ENCODE results near the gene PTBP1. TPM values are rescaled to one million over a fixed set of nuclear protein-coding genes. Genes with fewer than 3 reads are reported as not detected.

Gene PTBP1
- total RNA-seq, 2 experiments from 2014 or later, result 464 to 465 TPM

GRCh38 chr19:757811-758668 lies 39.2 kb upstream of the PTBP1 start:
- H3K27ac Mint-ChIP-seq, result no peak overlapping the region
- DNase-seq, result no peak
- CTCF ChIA-PET, result no interaction called here
- H3K4me3 Mint-ChIP-seq, result no peak overlapping the region
- intact Hi-C loops (cut with micrococcal nuclease), result no loop called here
- no peaks in the 10 kb centered on the region for H3K27me3 Mint-ChIP-seq
- peaks cover 2% of the 10 kb centered on the region for H3K36me3 Mint-ChIP-seq
- peaks cover 9% of the 10 kb centered on the region for H3K9me3 Mint-ChIP-seq
- H3K4me1 Mint-ChIP-seq (ENCODE audit: low read depth), result no peaks in the 10 kb centered on the region
- POLR2A ChIA-PET, result no interaction called here

DNA sequence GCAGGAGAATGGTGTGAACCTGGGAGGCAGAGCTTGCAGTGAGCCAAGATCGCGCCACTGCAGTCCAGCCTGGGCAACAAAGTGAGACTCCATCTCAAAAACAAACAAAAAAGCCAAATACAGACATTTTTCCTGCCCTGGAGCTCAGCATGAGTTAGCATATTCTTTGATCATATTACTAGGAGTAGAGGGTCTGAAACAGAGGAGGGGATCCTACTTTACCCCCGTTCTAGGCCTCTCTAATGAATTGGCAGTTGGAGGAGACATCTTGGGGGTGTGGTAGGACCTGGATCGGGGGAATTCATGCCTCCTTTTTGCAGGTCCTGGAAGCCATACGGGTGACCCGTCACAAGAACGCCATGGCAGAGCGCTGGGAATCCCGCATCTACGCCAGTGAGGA lies 34.1 kb upstream of the PTBP1 start:
- Mint-ChIP-seq H3K9me3 (peaks cover 9% of the 10 kb centered on the region), H3K27me3 (peaks cover 6% of the 10 kb centered on the region), H3K4me1 (ENCODE audit: low read depth) (no peaks in the 10 kb centered on the region), H3K27ac (no peak overlapping the region), H3K36me3 (peaks cover 2% of the 10 kb centered on the region), H3K4me3 (no peak overlapping the region)
- CTCF ChIA-PET, result no interaction called here
- intact Hi-C loops (cut with micrococcal nuclease), result no loop called here
- no peak for DNase-seq
- POLR2A ChIA-PET, result no interaction called here

DNA sequence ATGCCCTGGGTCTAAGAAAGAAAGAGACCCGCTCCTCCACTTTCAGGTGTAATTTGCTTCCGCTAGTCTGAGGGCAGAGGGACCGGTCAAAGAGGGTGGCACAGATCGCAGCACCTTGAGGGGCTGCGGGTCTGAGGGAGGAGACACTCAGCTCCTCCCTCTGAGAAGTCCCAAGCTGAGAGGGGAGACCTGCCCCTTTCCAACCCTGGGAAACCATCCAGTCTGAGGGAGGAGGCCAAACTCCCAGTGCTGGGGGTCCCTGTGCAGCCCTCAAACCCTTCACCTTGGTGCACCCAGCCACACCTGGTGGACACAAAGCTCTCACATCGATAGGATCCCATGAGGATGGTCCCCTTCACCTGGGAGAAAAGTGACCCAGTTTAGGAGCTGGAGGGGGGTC lies 33.4 kb upstream of the PTBP1 start:
- intact Hi-C loops (cut with micrococcal nuclease), result no loop called here
- no peaks in the 10 kb centered on the region for H3K4me1 Mint-ChIP-seq (ENCODE audit: low read depth)
- CTCF ChIA-PET, result no interaction called here
- no peak for DNase-seq
- H3K4me3 Mint-ChIP-seq, result no peak overlapping the region
- POLR2A ChIA-PET, result no interaction called here
- H3K36me3 Mint-ChIP-seq, result peaks cover 2% of the 10 kb centered on the region
- H3K27me3 Mint-ChIP-seq, result peaks cover 6% of the 10 kb centered on the region
- no peak overlapping the region for H3K27ac Mint-ChIP-seq
- peaks cover 4% of the 10 kb centered on the region for H3K9me3 Mint-ChIP-seq

DNA sequence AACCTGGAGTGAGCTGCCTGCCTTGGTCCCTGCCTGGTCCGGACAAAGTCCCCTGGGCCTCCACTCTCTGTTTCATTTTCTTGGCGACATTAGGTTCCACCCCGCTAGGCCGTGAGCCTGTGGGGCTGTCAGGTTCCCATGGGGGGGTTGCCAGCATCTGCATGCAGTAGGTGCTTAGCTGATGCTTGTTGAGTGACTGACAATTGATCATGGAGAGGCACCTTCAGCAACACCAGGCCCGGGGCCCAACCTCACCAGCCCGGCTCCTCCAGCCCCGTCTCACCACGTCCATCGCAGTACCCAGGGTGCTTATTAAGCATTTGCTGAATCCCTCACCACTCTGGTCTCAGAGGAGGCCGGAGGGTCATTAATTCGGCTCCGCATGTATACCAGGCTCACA lies 33.0 kb upstream of the PTBP1 start:
- CTCF ChIA-PET, result no interaction called here
- H3K4me1 Mint-ChIP-seq (ENCODE audit: low read depth), result no peaks in the 10 kb centered on the region
- no peak overlapping the region for H3K27ac Mint-ChIP-seq
- POLR2A ChIA-PET, result no interaction called here
- H3K36me3 Mint-ChIP-seq, result peaks cover 2% of the 10 kb centered on the region
- peaks cover 4% of the 10 kb centered on the region for H3K9me3 Mint-ChIP-seq
- DNase-seq, result no peak
- H3K27me3 Mint-ChIP-seq, result peaks cover 6% of the 10 kb centered on the region
- no peak overlapping the region for H3K4me3 Mint-ChIP-seq
- intact Hi-C loops (cut with micrococcal nuclease), result no loop called here

DNA sequence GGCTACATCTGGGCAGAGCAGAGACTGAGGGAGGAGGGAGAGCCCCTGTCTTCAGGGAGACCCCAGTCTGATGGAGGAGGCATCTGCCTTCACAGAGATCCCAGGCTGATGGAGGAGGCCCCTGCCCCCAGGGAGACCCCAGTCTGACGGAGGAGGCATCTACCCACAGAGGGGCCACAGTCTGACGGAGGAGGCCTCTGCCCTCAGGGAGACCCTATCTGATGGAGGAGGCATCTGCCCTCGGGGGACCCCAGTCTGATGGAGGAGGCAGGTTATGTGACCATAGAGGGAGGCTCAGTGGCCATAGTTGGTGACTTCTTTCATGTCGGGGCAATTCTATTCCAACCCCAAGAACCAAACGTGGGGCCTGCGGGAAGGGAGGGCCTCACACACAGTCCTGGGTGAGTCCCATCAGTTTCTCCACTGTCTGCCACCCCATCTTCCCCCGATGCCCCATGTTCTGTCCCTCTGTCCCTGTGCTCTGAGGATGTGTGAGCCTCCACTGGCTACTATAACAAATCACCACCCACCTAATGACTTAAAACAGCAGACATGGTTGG lies 32.0 kb upstream of the PTBP1 start:
- POLR2A ChIA-PET, result no interaction called here
- intact Hi-C loops (cut with micrococcal nuclease), result no loop called here
- CTCF ChIA-PET, result no interaction called here
- Mint-ChIP-seq H3K4me3 (no peak overlapping the region), H3K9me3 (no peaks in the 10 kb centered on the region), H3K4me1 (ENCODE audit: low read depth) (peaks cover under 1% of the 10 kb centered on the region), H3K36me3 (no peaks in the 10 kb centered on the region), H3K27me3 (peaks cover 7% of the 10 kb centered on the region), H3K27ac (no peak overlapping the region)
- no peak for DNase-seq

- intact Hi-C loops (cut with micrococcal nuclease), result no loop called here
- Mint-ChIP-seq H3K4me3 (no peak overlapping the region), H3K27ac (no peak overlapping the region), H3K36me3 (no peaks in the 10 kb centered on the region), H3K27me3 (peaks cover 11% of the 10 kb centered on the region), H3K4me1 (ENCODE audit: low read depth) (peaks cover 3% of the 10 kb centered on the region), H3K9me3 (no peaks in the 10 kb centered on the region)
- ChIA-PET CTCF (no interaction called here), POLR2A (no interaction called here)
- DNase-seq, result no peak
Observed at GRCh38 chr19:768424-768823, 28.8 kb upstream of the PTBP1 start.

- no peaks in the 10 kb centered on the region for H3K9me3 Mint-ChIP-seq
Observed at GRCh38 chr19:769616-770015, 27.6 kb upstream of the PTBP1 start.

DNA sequence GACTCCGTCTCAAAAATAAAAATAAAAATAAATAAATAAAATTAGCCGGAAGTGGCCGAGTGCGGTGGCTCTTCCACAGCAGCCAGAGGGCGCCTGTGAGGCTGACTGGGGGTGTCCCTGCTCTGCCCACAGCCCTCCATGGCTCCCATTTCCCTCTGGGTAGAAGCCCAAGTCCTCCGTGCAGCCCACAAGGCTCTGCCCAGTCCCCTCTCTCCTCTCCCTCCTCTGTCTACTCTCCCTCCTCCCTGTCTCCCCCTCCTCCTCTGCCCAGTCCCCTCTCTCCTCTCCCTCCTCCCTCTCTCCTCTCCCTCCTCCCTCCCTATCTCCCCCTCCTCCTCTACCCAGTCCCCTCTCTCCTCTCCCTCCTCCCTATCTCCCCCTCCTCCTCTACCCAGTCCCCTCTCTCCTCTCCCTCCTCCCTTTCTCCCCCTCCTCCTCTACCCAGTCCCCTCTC lies 25.9 kb upstream of the PTBP1 start:
- DNase-seq, result peak; percentile 62
- H3K4me3 Mint-ChIP-seq, result no peak overlapping the region
- no peak overlapping the region for H3K27ac Mint-ChIP-seq
- ChIA-PET POLR2A (no interaction called here), CTCF (interaction anchor here (0.8 to 2.1 kb wide), 4 partner anchors 91 to 212 kb away, joined by 3 to 12 read pairs (median 6); partner anchors contain the start of gene WDR18)
- no peaks in the 10 kb centered on the region for H3K9me3 Mint-ChIP-seq
- intact Hi-C loops (cut with micrococcal nuclease), result loop anchor here (2.0 kb wide), 1 partner anchor 91 kb away; no protein-coding TSS in a partner anchor
- H3K4me1 Mint-ChIP-seq (ENCODE audit: low read depth), result peaks cover 3% of the 10 kb centered on the region
- H3K27me3 Mint-ChIP-seq, result peaks cover 11% of the 10 kb centered on the region
- no peaks in the 10 kb centered on the region for H3K36me3 Mint-ChIP-seq

More at GRCh38 chr19:769616-770015, 27.6 kb upstream of the PTBP1 start:
- intact Hi-C loops (cut with micrococcal nuclease), result loop anchor here (1.0 to 2.0 kb wide), 2 partner anchors 93 to 151 kb away; no protein-coding TSS in a partner anchor
- no peak overlapping the region for H3K4me3 Mint-ChIP-seq
- DNase-seq, result no peak
- POLR2A ChIA-PET, result no interaction called here
- H3K36me3 Mint-ChIP-seq, result no peaks in the 10 kb centered on the region
- peaks cover 3% of the 10 kb centered on the region for H3K4me1 Mint-ChIP-seq (ENCODE audit: low read depth)
- CTCF ChIA-PET, result interaction anchor here (0.9 to 2.1 kb wide), 12 partner anchors 21 to 214 kb away, joined by 3 to 12 read pairs (median 4); partner anchors contain the start of genes RNF126 and WDR18
- peaks cover 11% of the 10 kb centered on the region for H3K27me3 Mint-ChIP-seq
- H3K27ac Mint-ChIP-seq, result no peak overlapping the region

- POLR2A ChIA-PET, result no interaction called here
Observed at GRCh38 chr19:772063-772462, 25.2 kb upstream of the PTBP1 start.

DNA sequence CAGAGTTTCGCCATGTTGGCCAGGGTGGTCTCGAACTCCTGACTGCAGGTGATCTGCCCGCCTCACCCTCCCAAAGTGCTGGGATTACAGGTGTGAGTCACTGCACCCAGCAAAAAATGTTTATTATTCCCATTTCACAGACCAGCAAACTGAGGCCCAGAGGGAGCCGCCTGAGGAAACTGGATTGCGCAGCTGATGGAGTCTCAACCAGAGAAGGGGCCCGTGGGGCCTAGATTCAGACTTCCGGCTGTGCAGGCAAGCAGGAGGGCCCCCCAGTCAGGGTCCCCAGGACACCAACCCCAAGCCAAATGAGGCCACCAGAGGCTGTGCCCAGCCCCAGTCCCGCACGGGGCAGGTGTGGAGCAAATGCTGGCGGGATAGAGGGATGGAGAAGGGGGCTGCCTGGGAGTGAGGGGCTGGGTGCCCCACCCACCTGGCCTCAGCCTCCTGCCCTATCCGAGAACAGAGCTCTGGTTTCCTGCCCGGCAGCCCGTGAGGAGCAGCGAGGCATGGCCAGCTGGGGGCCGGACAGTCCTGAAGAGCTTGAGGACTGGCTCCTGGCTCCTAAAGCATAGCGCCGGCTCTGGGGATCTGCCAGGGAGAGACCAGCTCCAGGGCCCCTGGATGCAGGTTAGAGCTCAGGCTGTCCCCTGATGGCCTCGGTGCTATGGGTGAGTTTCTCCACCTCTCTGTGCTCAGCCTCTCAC lies 24.4 kb upstream of the PTBP1 start:
- peaks cover 3% of the 10 kb centered on the region for H3K4me1 Mint-ChIP-seq (ENCODE audit: low read depth)
- peaks cover 5% of the 10 kb centered on the region for H3K27me3 Mint-ChIP-seq
- ChIA-PET POLR2A (no interaction called here), CTCF (interaction anchor here (0.7 kb wide), 1 partner anchor 95 kb away, joined by 3 read pairs; no protein-coding TSS in a partner anchor)
- DNase-seq, result no peak
- H3K27ac Mint-ChIP-seq, result no peak overlapping the region
- intact Hi-C loops (cut with micrococcal nuclease), result no loop called here
- no peaks in the 10 kb centered on the region for H3K9me3 Mint-ChIP-seq
- H3K36me3 Mint-ChIP-seq, result no peaks in the 10 kb centered on the region
- no peak overlapping the region for H3K4me3 Mint-ChIP-seq

More at GRCh38 chr19:772063-772462, 25.2 kb upstream of the PTBP1 start:
- Mint-ChIP-seq H3K36me3 (no peaks in the 10 kb centered on the region), H3K4me1 (ENCODE audit: low read depth) (peaks cover 3% of the 10 kb centered on the region), H3K27me3 (peaks cover 8% of the 10 kb centered on the region), H3K4me3 (no peak overlapping the region), H3K9me3 (no peaks in the 10 kb centered on the region), H3K27ac (no peak overlapping the region)
- DNase-seq, result no peak
- intact Hi-C loops (cut with micrococcal nuclease), result no loop called here
- CTCF ChIA-PET, result no interaction called here

- no peaks in the 10 kb centered on the region for H3K36me3 Mint-ChIP-seq
- CTCF ChIA-PET, result no interaction called here
- H3K4me3 Mint-ChIP-seq, result no peak overlapping the region
- DNase-seq, result no peak
- no peaks in the 10 kb centered on the region for H3K9me3 Mint-ChIP-seq
- H3K27me3 Mint-ChIP-seq, result peaks cover 3% of the 10 kb centered on the region
- intact Hi-C loops (cut with micrococcal nuclease), result no loop called here
- H3K27ac Mint-ChIP-seq, result no peak overlapping the region
- POLR2A ChIA-PET, result no interaction called here
- H3K4me1 Mint-ChIP-seq (ENCODE audit: low read depth), result no peaks in the 10 kb centered on the region
Observed at GRCh38 chr19:776549-776948, 20.7 kb upstream of the PTBP1 start.

- DNase-seq, result no peak
- intact Hi-C loops (cut with micrococcal nuclease), result no loop called here
- Mint-ChIP-seq H3K27me3 (no peaks in the 10 kb centered on the region), H3K9me3 (no peaks in the 10 kb centered on the region), H3K27ac (no peak overlapping the region), H3K4me1 (ENCODE audit: low read depth) (no peaks in the 10 kb centered on the region), H3K36me3 (no peaks in the 10 kb centered on the region), H3K4me3 (no peak overlapping the region)
- CTCF ChIA-PET, result no interaction called here
- POLR2A ChIA-PET, result no interaction called here
Observed at GRCh38 chr19:778910-779653, 18.2 kb upstream of the PTBP1 start.

Measured in activated CD4-positive, alpha-beta memory T cell treated with anti-CD3 and anti-CD28 coated beads for 36 hours (primary cell).